GM12872 (cell line): ENCODE results near the gene PNPLA6.

Experiments used
- CTCF ChIP-seq: IDR thresholded peaks from 3 replicates; pipeline ENCODE4 v1.5.1; 2011; ENCODE audit warnings: low read depth, mild to moderate bottlenecking, low read length, moderate library complexity; ENCODE audit not compliant: insufficient read depth

The PNPLA6 gene

GRCh38 chr19:7507884-7508283, 27.6 kb upstream of the PNPLA6 start:
- TF ChIP-seq CTCF: no peak

DNA sequence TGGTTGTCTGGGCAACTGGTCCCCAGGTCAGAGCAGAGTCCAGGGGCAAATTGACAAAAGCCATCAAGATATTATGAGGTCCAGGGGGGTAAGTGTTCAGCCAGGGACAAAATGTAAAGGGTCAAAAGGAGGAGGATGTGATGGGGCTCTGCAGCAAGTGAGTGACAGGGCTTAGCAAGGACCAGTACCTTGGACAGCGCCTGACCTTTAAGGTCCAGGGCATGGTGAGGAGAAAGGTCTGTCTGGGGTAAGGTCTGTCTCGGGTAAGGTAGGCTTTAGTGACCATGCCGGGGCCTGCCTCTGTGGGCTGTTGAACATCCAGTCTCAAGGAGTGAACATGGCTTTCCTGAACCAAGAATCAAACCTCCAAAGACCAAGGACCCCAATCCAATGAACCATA, 25.9 kb upstream of the PNPLA6 start:
- TF ChIP-seq CTCF: no peak

DNA sequence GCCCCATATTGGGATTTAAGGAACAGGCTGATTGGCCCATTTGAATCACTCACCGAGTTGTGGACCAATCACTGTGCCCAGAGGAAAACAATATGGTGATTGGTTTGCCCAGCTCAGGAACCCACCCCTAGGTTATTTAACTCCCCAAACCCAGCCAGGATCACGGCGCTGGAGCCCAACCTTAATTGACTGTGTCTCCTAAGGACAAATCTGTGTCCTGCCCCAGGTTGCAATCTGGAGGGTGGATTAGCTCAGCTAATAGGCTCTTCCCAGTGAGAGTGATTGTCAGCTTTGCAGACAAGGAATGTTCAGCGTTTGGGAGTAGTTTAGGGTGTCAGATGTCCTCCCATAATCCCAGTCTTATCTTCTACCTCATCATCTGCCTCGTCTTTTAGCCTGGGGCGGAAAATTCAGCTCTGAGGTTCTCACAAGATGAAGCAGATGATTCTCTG, 23.1 kb upstream of the PNPLA6 start:
- no peak for TF ChIP-seq CTCF

GRCh38 chr19:7513809-7514642, 21.5 kb upstream of the PNPLA6 start:
- TF ChIP-seq CTCF: no peak

- no peak for TF ChIP-seq CTCF
Measured at GRCh38 chr19:7515110-7515644, 20.3 kb upstream of the PNPLA6 start.

DNA sequence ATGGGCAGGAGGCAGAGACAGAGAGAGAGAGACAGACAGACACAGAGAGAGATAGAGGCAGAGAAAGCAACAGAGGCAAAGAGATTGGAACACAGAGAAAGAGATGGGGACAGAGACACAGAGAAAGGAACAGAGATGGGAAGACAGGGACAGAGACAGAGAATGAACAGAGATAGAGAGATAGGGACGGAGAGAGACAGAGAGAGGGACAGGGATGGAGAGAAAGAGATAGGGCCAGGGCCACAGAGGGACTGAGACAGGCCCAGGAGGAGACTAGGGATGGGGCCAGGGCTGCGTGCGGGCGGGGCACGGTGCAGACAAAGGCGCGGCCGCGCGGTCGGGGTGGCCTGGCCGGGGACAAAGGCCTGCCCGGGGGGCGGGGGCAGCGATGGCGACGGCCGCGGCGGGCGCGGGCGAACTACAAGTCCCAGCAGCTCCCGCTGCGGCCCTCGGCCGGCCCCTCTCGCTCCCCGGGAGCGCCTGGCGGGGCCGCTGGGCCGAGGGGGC, 19.8 kb upstream of the PNPLA6 start, which contains the start of gene ZNF358:
ZNF358 (plus strand) TSS at position 459 of the 507 bp plus-strand sequence. CDS start 3,140 bp downstream, outside the sequence.
- no peak for TF ChIP-seq CTCF

DNA sequence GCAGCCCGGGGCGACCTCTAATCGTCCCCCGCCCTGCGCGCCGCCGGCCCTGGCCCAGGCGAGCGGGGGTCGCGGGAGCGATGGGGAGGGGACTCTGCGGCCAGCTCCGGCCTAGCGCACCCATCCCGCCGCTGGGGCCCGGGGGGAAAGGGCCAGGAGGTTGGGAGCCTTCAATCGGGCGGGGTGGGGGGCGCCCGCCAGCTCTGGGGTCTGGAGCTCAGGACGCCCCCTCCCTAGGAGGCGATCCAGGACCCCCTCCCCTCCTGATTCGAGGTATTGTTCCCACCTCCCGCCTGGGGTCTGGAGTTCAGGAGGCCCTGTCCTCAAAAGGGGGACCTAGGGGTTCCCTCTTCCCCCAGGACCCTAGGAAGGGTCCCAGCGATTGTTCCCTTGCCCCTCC, 19.2 kb upstream of the PNPLA6 start:
- TF ChIP-seq CTCF: no peak
